GM18858 (cell line): Measurements from ENCODE around the gene IL2RA.
A peak's percentile ranks its signal among the peaks of the same experiment; 100 is the strongest.

Experiments used
- ATAC-seq: cut with Tn5 transposase; IDR thresholded peaks from one replicate; pipeline ENCODE4 v1.9.1; 2021; ENCODE audit not compliant: unreplicated experiment

IL2RA gene

DNA sequence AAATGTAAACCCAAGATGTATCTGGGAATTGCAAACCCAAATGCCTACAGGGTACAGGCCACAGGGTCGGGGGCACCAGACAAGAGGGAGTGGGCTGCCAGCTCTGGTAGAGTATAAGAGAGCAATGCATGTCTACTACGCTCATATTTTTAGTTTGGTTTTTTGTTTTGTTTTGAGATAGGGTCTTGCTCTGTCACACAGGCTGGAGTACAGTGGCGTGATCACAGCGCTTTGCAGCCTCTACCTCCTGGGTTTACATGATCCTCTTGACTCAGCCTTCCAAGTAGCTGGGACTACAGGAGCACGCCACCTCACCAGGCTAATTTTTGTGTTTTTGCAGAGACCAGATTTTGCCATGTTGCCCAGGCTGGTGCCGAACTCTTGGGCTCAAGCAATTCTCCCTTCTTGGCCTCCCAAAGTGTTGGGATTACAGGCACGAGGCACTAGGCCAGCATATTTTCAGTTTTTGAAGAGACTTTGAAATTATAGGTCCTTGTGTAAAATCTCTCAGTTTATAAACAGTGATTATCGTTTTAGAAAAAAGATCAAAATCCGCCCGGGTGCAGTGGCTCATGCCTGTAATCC is 73.7 kb downstream of the IL2RA start:
- ATAC-seq: no peak

- ATAC-seq: no peak
These were observed 74.4 kb downstream of the IL2RA start for GRCh38 chr10:5987747-5988146.

DNA sequence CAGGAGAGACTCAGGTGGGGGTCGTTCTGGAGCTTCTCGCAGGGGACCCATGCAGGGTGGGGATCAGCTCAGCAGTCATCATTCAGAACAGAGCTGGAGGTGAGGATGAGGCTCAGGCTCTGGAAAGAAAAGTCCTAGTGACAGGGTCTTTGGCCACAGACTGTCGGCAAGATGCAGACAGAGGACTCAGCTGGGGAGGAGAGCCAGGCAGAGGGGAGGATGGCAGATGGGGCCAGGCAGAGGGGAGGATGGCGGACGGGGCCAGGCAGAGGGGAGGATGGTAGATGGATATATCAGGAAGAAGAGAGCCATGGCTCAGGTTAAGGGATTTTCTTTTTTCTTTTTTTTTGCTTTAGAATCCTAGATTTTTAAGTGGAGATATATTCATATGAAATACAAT is 77.1 kb downstream of the IL2RA start:
- no peak for ATAC-seq

DNA sequence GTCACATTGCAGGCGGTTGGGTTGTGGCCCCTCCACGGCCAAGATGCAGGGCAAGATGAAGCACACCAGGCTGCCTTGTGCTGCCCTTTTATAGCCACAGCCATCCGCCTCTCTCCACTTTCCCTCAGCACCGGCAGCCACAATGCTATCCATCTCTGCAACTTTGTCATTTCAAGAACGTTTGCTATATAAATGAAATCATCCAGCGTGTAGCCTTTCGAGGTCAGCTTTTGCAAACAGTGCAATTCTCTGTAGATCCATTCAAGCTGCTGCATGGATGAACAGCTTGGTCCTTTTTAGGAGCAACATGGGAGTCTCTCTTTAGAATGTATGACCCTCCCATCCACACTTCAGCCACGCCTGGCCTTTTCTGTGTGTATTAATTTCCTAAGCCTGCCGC is 78.4 kb downstream of the IL2RA start:
- no peak for ATAC-seq

DNA sequence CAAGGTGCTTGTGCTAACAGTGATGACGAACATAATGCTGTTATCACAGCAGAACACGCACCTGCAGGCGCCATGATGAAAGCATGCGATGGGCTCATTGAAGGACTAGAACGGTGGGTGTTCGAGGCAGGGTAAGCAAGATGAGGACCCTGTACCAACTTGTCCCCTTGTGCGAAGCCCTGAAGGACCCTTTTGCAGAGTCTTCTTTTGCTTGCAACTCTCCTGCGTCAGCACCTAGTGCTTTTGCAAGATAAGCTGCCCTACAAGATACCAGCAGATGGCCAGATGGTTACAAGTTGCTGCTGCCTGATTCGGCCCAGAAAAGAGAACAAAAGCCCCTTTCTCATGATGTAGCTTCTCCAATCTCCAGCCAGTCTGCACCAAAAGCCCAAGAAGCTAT is 80.6 kb downstream of the IL2RA start:
- no peak for ATAC-seq

- no peak for ATAC-seq
These were observed 84.0 kb downstream of the IL2RA start for GRCh38 chr10:5978230-5978489.

GRCh38 chr10:5977471-5978229 is 84.5 kb downstream of the IL2RA start, which contains the start of gene IL15RA:
IL15RA (minus strand) TSS chr10:5977543; CDS start chr10:5977492, 51 bp downstream.
- ATAC-seq: peak; percentile 32

- ATAC-seq: no peak
These were observed 85.4 kb downstream of the IL2RA start for GRCh38 chr10:5976512-5977470.

- ATAC-seq: peak; percentile 73
These were observed 86.3 kb downstream of the IL2RA start for GRCh38 chr10:5975641-5976473.

- ATAC-seq: no peak
These were observed 89.1 kb downstream of the IL2RA start for GRCh38 chr10:5973069-5973468.

GRCh38 chr10:5971886-5972285 is 90.3 kb downstream of the IL2RA start:
- ATAC-seq: no peak

GRCh38 chr10:5971315-5971832 is 90.8 kb downstream of the IL2RA start:
- no peak for ATAC-seq

- ATAC-seq: no peak
These were observed 91.6 kb downstream of the IL2RA start for GRCh38 chr10:5970527-5970926.

DNA sequence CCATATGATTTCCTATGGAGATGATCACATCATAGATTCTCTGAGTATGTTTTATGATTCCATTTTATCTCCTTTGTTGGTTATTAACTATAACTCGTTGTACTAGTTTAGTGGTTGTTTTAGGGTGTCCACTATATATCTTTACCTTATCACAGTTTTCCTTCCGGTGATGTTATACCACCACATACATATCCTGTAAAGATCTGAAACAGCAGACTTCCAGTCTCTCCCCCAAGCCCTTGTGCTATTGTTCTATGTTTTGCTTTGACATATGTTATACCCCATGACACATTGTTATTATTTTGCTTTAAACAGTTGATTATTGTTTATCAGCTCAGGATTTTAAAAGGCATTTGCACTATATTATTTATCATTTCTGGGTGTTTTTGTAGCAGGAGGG is 92.1 kb downstream of the IL2RA start:
- ATAC-seq: no peak

GRCh38 chr10:5968681-5969453 is 93.3 kb downstream of the IL2RA start:
- ATAC-seq: no peak

GRCh38 chr10:5968037-5968680 is 94.0 kb downstream of the IL2RA start:
- no peak for ATAC-seq

DNA sequence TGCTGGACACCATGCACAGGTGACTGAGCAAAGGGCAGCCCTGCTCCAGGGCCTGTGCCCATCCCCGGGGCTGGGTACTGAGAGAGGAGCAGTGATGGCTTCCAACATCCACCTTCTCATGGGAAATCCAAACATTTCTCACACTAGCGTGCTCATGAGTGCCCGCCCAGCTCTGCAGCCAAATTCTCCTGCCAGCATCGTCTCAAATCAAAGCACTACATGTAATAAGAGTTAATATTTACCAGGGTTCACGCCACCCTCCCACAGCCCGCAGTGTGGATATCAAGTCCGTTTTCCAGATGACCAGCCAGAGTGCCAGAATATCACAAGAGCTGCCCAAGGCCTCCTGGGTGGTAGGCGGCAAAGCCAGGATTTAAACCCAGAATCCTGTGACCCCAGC is 96.9 kb downstream of the IL2RA start:
- ATAC-seq: no peak

GRCh38 chr10:5964736-5965135 is 97.4 kb downstream of the IL2RA start:
- no peak for ATAC-seq

GRCh38 chr10:5963591-5963990 is 98.6 kb downstream of the IL2RA start:
- ATAC-seq: no peak

DNA sequence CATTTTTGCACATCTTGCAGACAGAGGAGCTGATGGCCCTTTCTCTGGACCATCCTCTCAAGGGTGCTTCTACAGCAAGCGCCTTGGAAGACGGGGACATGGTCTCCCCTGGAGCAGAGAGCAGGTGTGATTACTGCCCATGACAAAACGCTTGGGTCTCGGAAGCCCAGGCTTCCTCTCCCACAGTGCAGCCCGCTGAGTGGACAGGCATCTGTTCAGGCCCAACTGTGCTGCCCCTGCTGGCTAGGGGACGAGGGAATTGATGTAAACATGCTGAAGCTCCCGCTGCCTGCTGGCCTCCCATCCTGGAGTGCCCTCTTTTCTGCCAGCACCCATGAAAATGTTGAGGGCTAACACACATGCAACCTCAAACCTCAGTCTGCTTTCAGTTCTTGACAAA is 99.1 kb downstream of the IL2RA start:
- ATAC-seq: no peak
